ENCODE results near the gene PDXP.
"Not testable (repeated sequence)": the region's sequence is repeated elsewhere in the genome, so short reads cannot be mapped to it uniquely, and the experiment has no call there.

- TF ChIP-seq, protein P1, sequence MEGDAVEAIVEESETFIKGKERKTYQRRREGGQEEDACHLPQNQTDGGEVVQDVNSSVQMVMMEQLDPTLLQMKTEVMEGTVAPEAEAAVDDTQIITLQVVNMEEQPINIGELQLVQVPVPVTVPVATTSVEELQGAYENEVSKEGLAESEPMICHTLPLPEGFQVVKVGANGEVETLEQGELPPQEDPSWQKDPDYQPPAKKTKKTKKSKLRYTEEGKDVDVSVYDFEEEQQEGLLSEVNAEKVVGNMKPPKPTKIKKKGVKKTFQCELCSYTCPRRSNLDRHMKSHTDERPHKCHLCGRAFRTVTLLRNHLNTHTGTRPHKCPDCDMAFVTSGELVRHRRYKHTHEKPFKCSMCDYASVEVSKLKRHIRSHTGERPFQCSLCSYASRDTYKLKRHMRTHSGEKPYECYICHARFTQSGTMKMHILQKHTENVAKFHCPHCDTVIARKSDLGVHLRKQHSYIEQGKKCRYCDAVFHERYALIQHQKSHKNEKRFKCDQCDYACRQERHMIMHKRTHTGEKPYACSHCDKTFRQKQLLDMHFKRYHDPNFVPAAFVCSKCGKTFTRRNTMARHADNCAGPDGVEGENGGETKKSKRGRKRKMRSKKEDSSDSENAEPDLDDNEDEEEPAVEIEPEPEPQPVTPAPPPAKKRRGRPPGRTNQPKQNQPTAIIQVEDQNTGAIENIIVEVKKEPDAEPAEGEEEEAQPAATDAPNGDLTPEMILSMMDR (IDR thresholded peaks at IDR 0.05), result not testable (repeated sequence)
- not testable (repeated sequence) for TF ChIP-seq ZFX (IDR thresholded peaks at IDR 0.05; ENCODE audit: borderline replicate concordance)
Observed at GRCh38 chr22:37694131-37694530, 35.6 kb downstream of the PDXP start.
